Activated CD4-positive, alpha-beta memory T cell treated with anti-CD3 and anti-CD28 coated beads, Interleukin-2, amount 10 ng/mL, durations not matched to agents 7 days and 5 days (primary cell): ENCODE results near the gene LTA. TPM values are rescaled to one million over a fixed set of nuclear protein-coding genes. Genes with fewer than 3 reads are reported as not detected.

Source experiments
- CTCF ChIA-PET: fragments of 350-600 bp; sonication (Branson Sonifier 250); formaldehyde crosslinking; loops from one replicate; lab custom pipeline; 2021; ENCODE audit warnings: antibody characterized with exemption, inconsistent platforms; lab: Charles Lee
- POLR2A ChIA-PET: fragments of 350-600 bp; sonication (Branson Sonifier 250); formaldehyde crosslinking; loops from one replicate; lab custom pipeline; 2021; ENCODE audit warnings: antibody characterized with exemption; lab: Charles Lee
- DNase-seq: peaks from one replicate; pipeline ENCODE4 v3.0.0-alpha.2; 2020
- H3K27ac Mint-ChIP-seq: one replicate; pipeline ENCODE4 v1.8.0; 2021; ENCODE audit warnings: mild to moderate bottlenecking, mixed read lengths
- H3K27me3 Mint-ChIP-seq: one replicate; pipeline ENCODE4 v1.8.0; 2021; ENCODE audit warnings: mixed read lengths
- H3K36me3 Mint-ChIP-seq: one replicate; pipeline ENCODE4 v1.8.0; 2021; ENCODE audit warnings: low read depth, mixed read lengths
- H3K4me1 Mint-ChIP-seq: one replicate; pipeline ENCODE4 v1.8.0; 2021; ENCODE audit warnings: mixed read lengths
- H3K4me3 Mint-ChIP-seq: one replicate; pipeline ENCODE4 v1.8.0; 2021; ENCODE audit warnings: mild to moderate bottlenecking, mixed read lengths
- H3K9me3 Mint-ChIP-seq: one replicate; pipeline ENCODE4 v1.8.0; 2021; ENCODE audit warnings: mixed read lengths
- total RNA-seq, 2 experiments: library from RNA; stranded (reverse); gene quantifications; one replicate each; pipeline ENCODE4 v1.2.3, GENCODE V29; 2021

The LTA gene
- total RNA-seq, 2 experiments from 2014 or later = 37.2 to 38.4 TPM

- Mint-ChIP-seq H3K9me3 (no peaks in the 10 kb centered on the region), H3K4me1 (peaks cover 10% of the 10 kb centered on the region), H3K36me3 (no peaks in the 10 kb centered on the region), H3K27me3 (peaks cover 6% of the 10 kb centered on the region), H3K27ac (no peak overlapping the region), H3K4me3 (no peak overlapping the region)
- POLR2A ChIA-PET = interaction anchor here (0.7 to 1.2 kb wide), 3 partner anchors 13 to 132 kb away, joined by 3 read pairs; partner anchors contain the start of gene MSH5
- no peak for DNase-seq
- CTCF ChIA-PET = interaction anchor here (1.2 to 2.9 kb wide), 2 partner anchors 9 to 56 kb away, joined by 6 to 9 read pairs; no protein-coding TSS in a partner anchor
These were observed 35.2 kb downstream of the LTA start for GRCh38 chr6:31607317-31607716.

- ChIA-PET POLR2A (interaction anchor here (1.2 to 1.5 kb wide), 4 partner anchors 11 to 68 kb away, joined by 3 to 6 read pairs (median 4); partner anchors contain the start of genes BAG6, DDX39B, PRRC2A and TNF), CTCF (interaction anchor here (0.7 to 1.6 kb wide), 4 partner anchors 11 to 61 kb away, joined by 3 to 7 read pairs (median 3); partner anchors contain the start of gene TNF)
- no peak overlapping the region for H3K27ac Mint-ChIP-seq
These were observed 37.7 kb downstream of the LTA start for GRCh38 chr6:31609519-31610406.

GRCh38 chr6:31610968-31611367 is 38.9 kb downstream of the LTA start:
- ChIA-PET CTCF (interaction anchor here (0.7 to 1.7 kb wide), 2 partner anchors 13 to 127 kb away, joined by 3 to 10 read pairs; no protein-coding TSS in a partner anchor), POLR2A (interaction anchor here (0.7 to 1.5 kb wide), 5 partner anchors 11 to 69 kb away, joined by 3 to 5 read pairs (median 3); partner anchors contain the start of genes BAG6, DDX39B and TNF)
- H3K9me3 Mint-ChIP-seq = no peaks in the 10 kb centered on the region
- peaks cover 2% of the 10 kb centered on the region for H3K27me3 Mint-ChIP-seq
- H3K36me3 Mint-ChIP-seq = no peaks in the 10 kb centered on the region
- H3K27ac Mint-ChIP-seq = no peak overlapping the region
- H3K4me1 Mint-ChIP-seq = peaks cover 24% of the 10 kb centered on the region
- DNase-seq = no peak
- no peak overlapping the region for H3K4me3 Mint-ChIP-seq

More at GRCh38 chr6:31609519-31610406, 37.7 kb downstream of the LTA start:
- H3K4me1 Mint-ChIP-seq = peaks cover 13% of the 10 kb centered on the region
- no peak for DNase-seq
- no peaks in the 10 kb centered on the region for H3K36me3 Mint-ChIP-seq
- peaks cover 2% of the 10 kb centered on the region for H3K27me3 Mint-ChIP-seq
- no peaks in the 10 kb centered on the region for H3K9me3 Mint-ChIP-seq
- H3K4me3 Mint-ChIP-seq = no peak overlapping the region

- H3K27me3 Mint-ChIP-seq = peaks cover 2% of the 10 kb centered on the region
- H3K36me3 Mint-ChIP-seq = no peaks in the 10 kb centered on the region
- H3K9me3 Mint-ChIP-seq = no peaks in the 10 kb centered on the region
- H3K4me3 Mint-ChIP-seq = no peak overlapping the region
- no peak overlapping the region for H3K27ac Mint-ChIP-seq
- H3K4me1 Mint-ChIP-seq = peaks cover 27% of the 10 kb centered on the region
- POLR2A ChIA-PET = no interaction called here
- no peak for DNase-seq
- CTCF ChIA-PET = interaction anchor here (0.7 to 1.9 kb wide), 3 partner anchors 16 to 63 kb away, joined by 3 to 13 read pairs (median 6); no protein-coding TSS in a partner anchor
These were observed 42.1 kb downstream of the LTA start for GRCh38 chr6:31614075-31614619.

- POLR2A ChIA-PET = interaction anchor here (0.6 to 1.1 kb wide), 2 partner anchors 17 to 68 kb away, joined by 3 to 4 read pairs; partner anchors contain the start of gene NFKBIL1
- CTCF ChIA-PET = interaction anchor here (1.8 kb wide), 1 partner anchor 17 kb away, joined by 4 read pairs; no protein-coding TSS in a partner anchor
- H3K27me3 Mint-ChIP-seq = peaks cover 2% of the 10 kb centered on the region
These were observed 42.8 kb downstream of the LTA start, which contains the start of gene AIF1 for GRCh38 chr6:31614684-31615578. Gene AIF1 (plus strand): TSS chr6:31615234. CDS start chr6:31615330, 96 bp downstream.

GRCh38 chr6:31615748-31616147 is 43.7 kb downstream of the LTA start:
- ChIA-PET POLR2A (interaction anchor here (1.1 to 1.3 kb wide), 2 partner anchors 40 to 69 kb away, joined by 4 read pairs; partner anchors contain the start of genes NFKBIL1 and TNF), CTCF (interaction anchor here (0.5 to 1.8 kb wide), 3 partner anchors 17 to 455 kb away, joined by 3 to 4 read pairs (median 4); partner anchors contain the start of gene DDX39B)
- Mint-ChIP-seq H3K4me1 (peaks cover 32% of the 10 kb centered on the region), H3K27me3 (peaks cover 2% of the 10 kb centered on the region), H3K4me3 (peak overlapping the region; percentile 16), H3K36me3 (no peaks in the 10 kb centered on the region), H3K27ac (peak overlapping the region; percentile 12), H3K9me3 (no peaks in the 10 kb centered on the region)
- no peak for DNase-seq

More at GRCh38 chr6:31614684-31615578, 42.8 kb downstream of the LTA start, which contains the start of gene AIF1:
- DNase-seq = no peak
- Mint-ChIP-seq H3K4me3 (peak within 1 kb of the TSS; percentile 16), H3K9me3 (no peaks in the 10 kb centered on the region), H3K36me3 (no peaks in the 10 kb centered on the region), H3K27ac (peak within 1 kb of the TSS; percentile 12), H3K4me1 (peaks cover 32% of the 10 kb centered on the region)

- H3K36me3 Mint-ChIP-seq = peaks cover 12% of the 10 kb centered on the region
- DNase-seq = no peak
- no peaks in the 10 kb centered on the region for H3K9me3 Mint-ChIP-seq
- no peak overlapping the region for H3K27ac Mint-ChIP-seq
- no peak overlapping the region for H3K4me3 Mint-ChIP-seq
- H3K4me1 Mint-ChIP-seq = peaks cover 40% of the 10 kb centered on the region
- H3K27me3 Mint-ChIP-seq = no peaks in the 10 kb centered on the region
- POLR2A ChIA-PET = interaction anchor here (0.9 to 1.3 kb wide), 2 partner anchors 42 to 66 kb away, joined by 3 to 4 read pairs; partner anchors contain the start of gene TNF
- CTCF ChIA-PET = interaction anchor here (3.1 kb wide), 1 partner anchor 19 kb away, joined by 15 read pairs; no protein-coding TSS in a partner anchor
These were observed 44.9 kb downstream of the LTA start for GRCh38 chr6:31617010-31617409.

GRCh38 chr6:31619805-31620585 is 47.9 kb downstream of the LTA start:
- ChIA-PET POLR2A (interaction anchor here (0.6 to 4.1 kb wide), 21 partner anchors 11 to 576 kb away, joined by 3 to 60 read pairs (median 6); partner anchors contain the start of genes BAG6, C6orf47, DDX39B and GPANK1), CTCF (interaction anchor here (0.7 to 1.4 kb wide), 3 partner anchors 22 to 150 kb away, joined by 3 to 4 read pairs (median 4); partner anchors contain the start of gene ATP6V1G2)
- peak overlapping the region; percentile 81 for H3K4me3 Mint-ChIP-seq
- no peaks in the 10 kb centered on the region for H3K27me3 Mint-ChIP-seq
- H3K4me1 Mint-ChIP-seq = peaks cover 50% of the 10 kb centered on the region
- H3K36me3 Mint-ChIP-seq = peaks cover 40% of the 10 kb centered on the region
- DNase-seq = peak; percentile 98
- no peaks in the 10 kb centered on the region for H3K9me3 Mint-ChIP-seq
- peak overlapping the region; percentile 95 for H3K27ac Mint-ChIP-seq

GRCh38 chr6:31620586-31621319 is 48.7 kb downstream of the LTA start, which contains the start of gene PRRC2A:
Gene PRRC2A (plus strand): TSS chr6:31620715. CDS start chr6:31622790, 2,075 bp downstream.
- Mint-ChIP-seq H3K4me1 (peaks cover 43% of the 10 kb centered on the region), H3K9me3 (no peaks in the 10 kb centered on the region), H3K4me3 (peak within 1 kb of the TSS; percentile 81), H3K27ac (peak within 1 kb of the TSS; percentile 95), H3K36me3 (peaks cover 47% of the 10 kb centered on the region), H3K27me3 (no peaks in the 10 kb centered on the region)
- ChIA-PET POLR2A (interaction anchor here (0.9 to 4.1 kb wide), 28 partner anchors 10 to 575 kb away, joined by 3 to 60 read pairs (median 4); partner anchors contain the start of genes APOM, BAG6, C6orf47 and DDX39B), CTCF (interaction anchor here (0.7 to 3.7 kb wide), 6 partner anchors 22 to 150 kb away, joined by 3 to 9 read pairs (median 4); partner anchors contain the start of genes ATP6V1G2 and MSH5)
- DNase-seq = no peak
